Placental epithelial cell (primary cell): Measurements from ENCODE around the gene PCDHA7. TPM values are rescaled to one million over a fixed set of nuclear protein-coding genes. Genes with fewer than 3 reads are reported as not detected.

ENCODE experiments used
- total RNA-seq: library from RNA; depleted of rRNA; stranded (reverse); fragments of >200 nt; gene quantifications from 2 replicates; pipeline ENCODE4 v1.2.3, GENCODE V29; 2012

PCDHA7 gene
- total RNA-seq, 1 donor: 1.2 TPM

GRCh38 chr5:140875085-140876065 is 41.3 kb downstream of the PCDHA7 start, which contains the start of gene PCDHA12:
Gene PCDHA12, plus strand, starts transcription at chr5:140875308. Its CDS starts 165 bp downstream, at chr5:140875473.

GRCh38 chr5:140881889-140882590 is 48.0 kb downstream of the PCDHA7 start, which contains the start of gene PCDHA13:
Gene PCDHA13, plus strand, starts transcription at chr5:140882124. Its CDS starts 145 bp downstream, at chr5:140882269.

Other genes starting within 250 kb of the PCDHA7 start
- 0.33 TPM in 1 of 2 replicates, not detected in the other for gene CD14, start 201.1 kb upstream of the PCDHA7 start, total RNA-seq
- gene TMCO6, start 194.8 kb upstream of the PCDHA7 start, total RNA-seq: 7.8 and 9.0 TPM in 2 replicates
- 28.8 and 44.4 TPM in 2 replicates for gene NDUFA2, start 186.6 kb upstream of the PCDHA7 start, total RNA-seq
- 76.9 and 102 TPM in 2 replicates for gene IK, start 186.4 kb upstream of the PCDHA7 start, total RNA-seq
- gene WDR55, start 169.4 kb upstream of the PCDHA7 start, total RNA-seq: 31.0 and 37.1 TPM in 2 replicates
- gene DND1, start 160.7 kb upstream of the PCDHA7 start, total RNA-seq: 0.76 and 0.79 TPM in 2 replicates
- 45.1 and 53.8 TPM in 2 replicates for gene HARS1, start 142.9 kb upstream of the PCDHA7 start, total RNA-seq
- gene HARS2, start 142.8 kb upstream of the PCDHA7 start, total RNA-seq: 38.0 and 47.9 TPM in 2 replicates
- gene ZMAT2, start 133.8 kb upstream of the PCDHA7 start, total RNA-seq: 26.1 and 40.8 TPM in 2 replicates
- gene PCDHA1, start 48.1 kb upstream of the PCDHA7 start, total RNA-seq: not detected in 2 replicates
- gene PCDHA2, start 39.4 kb upstream of the PCDHA7 start, total RNA-seq: under 0.01 TPM in 1 of 2 replicates, not detected in the other
- 0.11 and 0.39 TPM in 2 replicates for gene PCDHA3, start 33.2 kb upstream of the PCDHA7 start, total RNA-seq
- 0.79 and 0.87 TPM in 2 replicates for gene PCDHA4, start 27.2 kb upstream of the PCDHA7 start, total RNA-seq
- under 0.01 and 0.11 TPM in 2 replicates for gene PCDHA5, start 12.7 kb upstream of the PCDHA7 start, total RNA-seq
- 0.22 and 0.39 TPM in 2 replicates for gene PCDHA6, start 6.3 kb upstream of the PCDHA7 start, total RNA-seq
- 0.11 and 0.39 TPM in 2 replicates for gene PCDHA8, start 6.9 kb downstream of the PCDHA7 start, total RNA-seq
- gene PCDHA9, start 14.1 kb downstream of the PCDHA7 start, total RNA-seq: under 0.01 TPM in 2 replicates
- 0.11 and 0.39 TPM in 2 replicates for gene PCDHA10, start 21.6 kb downstream of the PCDHA7 start, total RNA-seq
- under 0.01 and 0.11 TPM in 2 replicates for gene PCDHA11, start 34.7 kb downstream of the PCDHA7 start, total RNA-seq
- under 0.01 and 0.11 TPM in 2 replicates for gene PCDHA12, start 41.0 kb downstream of the PCDHA7 start, total RNA-seq
- gene PCDHA13, start 47.9 kb downstream of the PCDHA7 start, total RNA-seq: 0.11 and 0.39 TPM in 2 replicates
- 0.39 TPM in 1 of 2 replicates, not detected in the other for gene PCDHAC1, start 92.0 kb downstream of the PCDHA7 start, total RNA-seq
- gene PCDHAC2, start 132.2 kb downstream of the PCDHA7 start, total RNA-seq: 0.39 TPM in 1 of 2 replicates, not detected in the other
- gene PCDHB1, start 217.1 kb downstream of the PCDHA7 start, total RNA-seq: not detected in 2 replicates